NT2/D1 (cell line): ENCODE measurements around the gene TMEM39A.

Experiments
- SUZ12 ChIP-seq: IDR thresholded peaks from 2 replicates; pipeline ENCODE4 v1.6.1; 2011; ENCODE audit not compliant: insufficient read length, insufficient read depth; ENCODE audit errors: extremely low read depth
- YY1 ChIP-seq: IDR thresholded peaks from 2 replicates; pipeline ENCODE4 v1.6.1; 2011; ENCODE audit not compliant: insufficient read length, insufficient read depth

- TF ChIP-seq SUZ12 (no peak), YY1 (no peak)
These were observed 31.2 kb upstream of the TMEM39A start for GRCh38 chr3:119494597-119494996.
